GM12891 (cell line): ENCODE data around the gene GVQW3.

Source experiments
- PAX5 ChIP-seq: IDR thresholded peaks from 2 replicates; pipeline ENCODE4 v1.6.1; 2011; ENCODE audit warnings: low read length, moderate library complexity, mild to moderate bottlenecking; ENCODE audit not compliant: insufficient read depth, severe bottlenecking
- POLR2A ChIP-seq: IDR thresholded peaks from 2 replicates; pipeline ENCODE4 v1.6.1; 2011; ENCODE audit warnings: low read depth, low read length, control low read depth
- POLR2AphosphoS5 ChIP-seq: IDR thresholded peaks from 2 replicates; pipeline ENCODE4 v1.6.1; 2011; ENCODE audit warnings: low read depth, low read length, control low read depth
- POU2F2 ChIP-seq: IDR thresholded peaks from 2 replicates; pipeline ENCODE4 v1.6.1; 2011; ENCODE audit warnings: low read depth, mild to moderate bottlenecking, control low read depth, low read length, moderate library complexity
- SPI1 ChIP-seq: IDR thresholded peaks from 2 replicates; pipeline ENCODE4 v1.6.1; 2011; ENCODE audit warnings: low read depth, low read length, control low read depth
- TAF1 ChIP-seq: IDR thresholded peaks from 2 replicates; pipeline ENCODE4 v1.6.1; 2011; ENCODE audit warnings: low read depth, low read length, control low read depth

- TF ChIP-seq POLR2AphosphoS5 (no peak), TAF1 (no peak), POLR2A (no peak), POU2F2 (no peak), PAX5 (no peak), SPI1 (no peak)
Measured at GRCh38 chr11:76361776-76362175, 19.3 kb upstream of the GVQW3 start.
